Measurements from ENCODE around the gene PSMC4. TPM values are rescaled to one million over a fixed set of nuclear protein-coding genes. Genes with fewer than 3 reads are reported as not detected.

PSMC4 gene
- total RNA-seq, 1 donor from 2014 or later: 118 TPM

DNA sequence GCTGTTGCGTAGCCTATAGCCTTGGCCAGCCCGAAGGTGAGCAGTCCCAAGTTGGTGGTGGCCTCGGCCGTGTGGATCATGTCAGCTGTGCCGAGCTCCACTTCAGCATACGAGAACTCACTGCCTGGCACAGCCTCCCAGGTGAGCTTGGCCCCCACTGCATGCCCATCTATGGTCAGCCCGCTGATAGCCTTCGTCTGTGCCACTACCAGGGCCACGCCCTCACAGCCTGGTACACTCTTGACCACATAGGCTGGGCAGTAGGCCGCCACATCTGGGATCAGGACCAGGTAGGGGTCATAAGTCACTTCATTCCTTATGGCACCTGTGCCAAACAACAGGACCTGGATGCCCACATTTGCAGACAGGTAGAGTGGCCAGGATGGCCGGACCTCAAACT lies 43.9 kb upstream of the PSMC4 start:
- no peak for DNase-seq (ENCODE audit: low read depth, low spot score)
- H3K4me3 Mint-ChIP-seq: no peak overlapping the region
- TF ChIP-seq, protein P1, sequence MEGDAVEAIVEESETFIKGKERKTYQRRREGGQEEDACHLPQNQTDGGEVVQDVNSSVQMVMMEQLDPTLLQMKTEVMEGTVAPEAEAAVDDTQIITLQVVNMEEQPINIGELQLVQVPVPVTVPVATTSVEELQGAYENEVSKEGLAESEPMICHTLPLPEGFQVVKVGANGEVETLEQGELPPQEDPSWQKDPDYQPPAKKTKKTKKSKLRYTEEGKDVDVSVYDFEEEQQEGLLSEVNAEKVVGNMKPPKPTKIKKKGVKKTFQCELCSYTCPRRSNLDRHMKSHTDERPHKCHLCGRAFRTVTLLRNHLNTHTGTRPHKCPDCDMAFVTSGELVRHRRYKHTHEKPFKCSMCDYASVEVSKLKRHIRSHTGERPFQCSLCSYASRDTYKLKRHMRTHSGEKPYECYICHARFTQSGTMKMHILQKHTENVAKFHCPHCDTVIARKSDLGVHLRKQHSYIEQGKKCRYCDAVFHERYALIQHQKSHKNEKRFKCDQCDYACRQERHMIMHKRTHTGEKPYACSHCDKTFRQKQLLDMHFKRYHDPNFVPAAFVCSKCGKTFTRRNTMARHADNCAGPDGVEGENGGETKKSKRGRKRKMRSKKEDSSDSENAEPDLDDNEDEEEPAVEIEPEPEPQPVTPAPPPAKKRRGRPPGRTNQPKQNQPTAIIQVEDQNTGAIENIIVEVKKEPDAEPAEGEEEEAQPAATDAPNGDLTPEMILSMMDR (conservative IDR thresholded peaks at IDR 0.05): no peak
- H3K4me1 Mint-ChIP-seq: no peaks in the 10 kb centered on the region
- no peak overlapping the region for H3K27ac Mint-ChIP-seq (ENCODE audit: unreplicated experiment)
- H3K9me3 Mint-ChIP-seq: peaks cover 2% of the 10 kb centered on the region
- H3K36me3 Mint-ChIP-seq (ENCODE audit: low read depth): no peaks in the 10 kb centered on the region
- H3K27me3 Mint-ChIP-seq (ENCODE audit: low read depth): peaks cover 9% of the 10 kb centered on the region

GRCh38 chr19:39927524-39928356 lies 43.2 kb upstream of the PSMC4 start:
- H3K36me3 Mint-ChIP-seq (ENCODE audit: low read depth): no peaks in the 10 kb centered on the region
- TF ChIP-seq, protein P1 (conservative IDR thresholded peaks at IDR 0.05): no peak

DNA sequence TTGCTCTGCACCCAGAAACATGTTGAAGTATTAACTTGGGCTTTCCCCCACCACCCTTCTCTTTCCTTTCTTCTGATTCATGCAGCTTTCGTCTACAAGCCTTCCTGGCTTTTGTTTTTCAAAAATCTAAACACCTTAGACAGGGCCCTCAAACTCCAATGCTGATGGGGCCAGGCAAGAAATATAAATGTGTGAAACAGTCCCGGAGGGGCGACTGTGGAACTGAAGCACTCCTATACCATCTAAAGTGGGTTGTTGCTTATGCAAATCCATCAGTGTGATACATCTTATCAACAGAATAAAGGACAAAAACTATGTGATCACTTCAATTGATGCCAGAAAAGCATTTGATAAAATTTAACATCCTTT lies 42.6 kb upstream of the PSMC4 start:
- Mint-ChIP-seq H3K36me3 (ENCODE audit: low read depth) (no peaks in the 10 kb centered on the region), H3K4me3 (no peak overlapping the region), H3K27ac (ENCODE audit: unreplicated experiment) (no peak overlapping the region), H3K4me1 (no peaks in the 10 kb centered on the region), H3K27me3 (ENCODE audit: low read depth) (peaks cover 9% of the 10 kb centered on the region), H3K9me3 (peaks cover 2% of the 10 kb centered on the region)
- TF ChIP-seq, protein P1 (conservative IDR thresholded peaks at IDR 0.05): no peak
- no peak for DNase-seq (ENCODE audit: low read depth, low spot score)

More at GRCh38 chr19:39927524-39928356, 43.2 kb upstream of the PSMC4 start:
- peaks cover 2% of the 10 kb centered on the region for H3K9me3 Mint-ChIP-seq
- no peak overlapping the region for H3K4me3 Mint-ChIP-seq
- no peak for DNase-seq (ENCODE audit: low read depth, low spot score)
- H3K27me3 Mint-ChIP-seq (ENCODE audit: low read depth): peaks cover 9% of the 10 kb centered on the region
- H3K27ac Mint-ChIP-seq (ENCODE audit: unreplicated experiment): no peak overlapping the region
- H3K4me1 Mint-ChIP-seq: no peaks in the 10 kb centered on the region

DNA sequence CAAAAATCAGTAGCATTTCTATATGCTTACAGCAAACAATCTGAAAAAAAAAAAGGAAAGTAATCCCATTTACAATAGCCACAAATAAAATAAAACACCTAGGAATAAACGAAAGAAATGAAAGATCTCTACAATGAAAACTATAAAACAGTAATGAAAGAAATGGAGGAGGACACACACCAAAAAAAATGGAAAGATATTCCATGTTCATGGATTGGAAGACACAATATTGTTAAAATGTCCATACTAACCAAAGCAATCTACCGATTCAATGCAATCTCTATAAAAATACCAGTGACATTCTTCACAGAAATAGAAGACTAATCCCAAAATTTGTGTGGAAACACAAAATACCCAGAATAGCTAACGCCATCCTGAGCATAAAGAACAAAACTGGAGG lies 41.2 kb upstream of the PSMC4 start:
- no peak overlapping the region for H3K4me3 Mint-ChIP-seq
- peaks cover 16% of the 10 kb centered on the region for H3K27me3 Mint-ChIP-seq (ENCODE audit: low read depth)
- H3K27ac Mint-ChIP-seq (ENCODE audit: unreplicated experiment): no peak overlapping the region
- H3K9me3 Mint-ChIP-seq: peaks cover 2% of the 10 kb centered on the region
- H3K4me1 Mint-ChIP-seq: no peaks in the 10 kb centered on the region
- TF ChIP-seq, protein P1 (conservative IDR thresholded peaks at IDR 0.05): no peak
- no peaks in the 10 kb centered on the region for H3K36me3 Mint-ChIP-seq (ENCODE audit: low read depth)
- no peak for DNase-seq (ENCODE audit: low read depth, low spot score)

GRCh38 chr19:39934584-39935363 lies 36.2 kb upstream of the PSMC4 start, which contains the start of gene FCGBP:
Gene FCGBP (minus strand): TSS chr19:39934634.
- peaks cover 5% of the 10 kb centered on the region for H3K9me3 Mint-ChIP-seq
- H3K4me1 Mint-ChIP-seq: no peaks in the 10 kb centered on the region
- TF ChIP-seq, protein P1 (conservative IDR thresholded peaks at IDR 0.05): no peak
- peaks cover 15% of the 10 kb centered on the region for H3K27me3 Mint-ChIP-seq (ENCODE audit: low read depth)
- no peak within 1 kb of the TSS for H3K27ac Mint-ChIP-seq (ENCODE audit: unreplicated experiment)
- H3K36me3 Mint-ChIP-seq (ENCODE audit: low read depth): no peaks in the 10 kb centered on the region
- DNase-seq (ENCODE audit: low read depth, low spot score): no peak
- no peak within 1 kb of the TSS for H3K4me3 Mint-ChIP-seq
